ENCODE data around the gene MAP2K2. TPM values are rescaled to one million over a fixed set of nuclear protein-coding genes. Genes with fewer than 3 reads are reported as not detected.

MAP2K2 gene
- total and polyA plus RNA-seq, 4 donors, result 40.3 to 72.7 (median 54.1) TPM

- no peak overlapping the region for H3K27ac ChIP-seq (ENCODE audit: low read depth in 1 of 2, low read length in 2 of 2)
- 75% methylated on average over 9 of the region's 9 CpGs for WGBS
- H3K9me3 ChIP-seq (ENCODE audit: control insufficient read depth in 4 of 4, low read length in 3 of 4), result no peaks in the 10 kb centered on the region
- no peak for DNase-seq (ENCODE audit: low spot score)
- no peak overlapping the region for H3K9ac ChIP-seq (ENCODE audit: low read depth in 1 of 2, low read length in 2 of 2)
- H3K4me1 ChIP-seq (ENCODE audit: control insufficient read depth in 4 of 4, insufficient read depth in 4 of 4, low read length in 3 of 4), result peaks cover 4 to 8% (median 7%) of the 10 kb centered on the region in 4 donors
- H3K36me3 ChIP-seq (ENCODE audit: control insufficient read depth in 4 of 4, insufficient read depth in 3 of 4, low read depth in 1 of 4, low read length in 3 of 4), result no peaks in the 10 kb centered on the region
- H3K4me3 ChIP-seq (ENCODE audit: low read depth in 1 of 3, low read length in 3 of 3), result no peak overlapping the region
- H3K27me3 ChIP-seq (ENCODE audit: control insufficient read depth in 4 of 4, insufficient read depth in 4 of 4, low read length in 3 of 4), result no peaks in the 10 kb centered on the region
- no peak for TF ChIP-seq REST (IDR thresholded peaks at IDR 0.05)
These were observed 41.8 kb downstream of the MAP2K2 start for GRCh38 chr19:4082172-4082571.

DNA sequence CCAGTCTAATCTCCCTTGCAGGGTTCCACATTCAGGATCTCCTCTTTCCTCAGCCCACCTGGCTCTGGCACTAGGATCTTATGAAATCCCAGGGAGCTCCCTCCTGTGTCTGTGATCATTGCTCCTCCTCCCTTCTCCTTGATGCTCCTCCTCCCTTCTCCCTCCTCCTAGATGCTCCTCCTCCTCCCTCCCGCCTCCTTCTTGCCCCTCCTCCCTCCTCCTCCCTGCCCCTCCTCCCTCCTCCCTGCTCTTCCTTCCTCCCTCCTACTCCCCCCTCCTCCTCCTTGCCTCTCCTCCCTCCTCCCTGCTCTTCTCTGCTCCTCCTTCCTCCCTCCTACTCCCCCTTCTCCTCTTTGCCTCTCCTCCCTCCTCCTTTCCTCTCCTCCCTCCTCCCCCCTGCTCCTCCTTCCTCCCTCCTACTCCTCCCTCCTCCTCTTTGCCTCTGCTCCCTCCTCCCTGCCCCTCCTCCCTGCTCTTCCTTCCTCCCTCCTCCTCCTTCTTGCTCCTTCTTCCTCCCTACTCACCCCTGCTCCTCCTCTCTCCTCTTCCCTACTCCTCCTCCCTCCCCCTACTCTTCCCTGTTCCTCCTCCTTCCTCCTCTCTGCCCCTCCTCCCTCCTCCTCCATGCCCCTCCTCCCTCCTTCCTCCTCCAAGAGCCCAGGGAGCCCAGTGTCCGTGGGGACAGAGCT is 42.3 kb downstream of the MAP2K2 start:
- H3K9ac ChIP-seq (ENCODE audit: low read depth in 1 of 2, low read length in 2 of 2), result no peak overlapping the region
- 56% methylated on average over 2 of the region's 2 CpGs for WGBS

GRCh38 chr19:4080473-4080872 is 43.4 kb downstream of the MAP2K2 start:
- H3K9ac ChIP-seq (ENCODE audit: low read depth in 1 of 2, low read length in 2 of 2), result no peak overlapping the region
- WGBS, result 94% methylated on average over 6 of the region's 6 CpGs
- no peaks in the 10 kb centered on the region for H3K9me3 ChIP-seq (ENCODE audit: control insufficient read depth in 4 of 4, low read length in 3 of 4)
- H3K4me3 ChIP-seq (ENCODE audit: low read depth in 1 of 3, low read length in 3 of 3), result no peak overlapping the region
- H3K27ac ChIP-seq (ENCODE audit: low read depth in 1 of 2, low read length in 2 of 2), result no peak overlapping the region
- TF ChIP-seq REST (IDR thresholded peaks at IDR 0.05), result no peak
- TF ChIP-seq FOXA1 (IDR thresholded peaks at IDR 0.05), result no peak
- no peak for TF ChIP-seq RXRA (IDR thresholded peaks at IDR 0.05)
- no peak for TF ChIP-seq YY1 (IDR thresholded peaks at IDR 0.05)
- no peak for TF ChIP-seq FOXA2 (IDR thresholded peaks at IDR 0.05)
- TF ChIP-seq TAF1 (conservative IDR thresholded peaks at IDR 0.05), result no peak
- no peak for TF ChIP-seq CTCF (IDR thresholded peaks at IDR 0.05; ENCODE audit: low read depth, low read length, missing input control)
- no peak for TF ChIP-seq EGR1 (IDR thresholded peaks at IDR 0.05; ENCODE audit: low read depth in 2 of 2)
- TF ChIP-seq, protein P1, sequence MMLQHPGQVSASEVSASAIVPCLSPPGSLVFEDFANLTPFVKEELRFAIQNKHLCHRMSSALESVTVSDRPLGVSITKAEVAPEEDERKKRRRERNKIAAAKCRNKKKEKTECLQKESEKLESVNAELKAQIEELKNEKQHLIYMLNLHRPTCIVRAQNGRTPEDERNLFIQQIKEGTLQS (IDR thresholded peaks at IDR 0.05), result no peak
- TF ChIP-seq GABPA (IDR thresholded peaks at IDR 0.05 in 1 of 2, conservative IDR thresholded peaks at IDR 0.05 in 1 of 2), result no peak
- no peak for TF ChIP-seq HNF4A (conservative IDR thresholded peaks at IDR 0.05)
- TF ChIP-seq SP1 (IDR thresholded peaks at IDR 0.05), result no peak
- no peak for TF ChIP-seq HNF4G (IDR thresholded peaks at IDR 0.05)
- TF ChIP-seq JUND (IDR thresholded peaks at IDR 0.05), result no peak
- TF ChIP-seq RAD21 (IDR thresholded peaks at IDR 0.05), result no peak
- no peak for TF ChIP-seq MAX (IDR thresholded peaks at IDR 0.05)
- H3K27me3 ChIP-seq (ENCODE audit: control insufficient read depth in 4 of 4, insufficient read depth in 4 of 4, low read length in 3 of 4), result no peaks in the 10 kb centered on the region
- H3K36me3 ChIP-seq (ENCODE audit: control insufficient read depth in 4 of 4, insufficient read depth in 3 of 4, low read depth in 1 of 4, low read length in 3 of 4), result no peaks in the 10 kb centered on the region
- no peak for DNase-seq (ENCODE audit: low spot score)
- H3K4me1 ChIP-seq (ENCODE audit: control insufficient read depth in 4 of 4, insufficient read depth in 4 of 4, low read length in 3 of 4), result peaks cover 7 to 13% (median 11%) of the 10 kb centered on the region in 4 donors

More for the DNA sequence above, 42.3 kb downstream of the MAP2K2 start:
- no peaks in the 10 kb centered on the region for H3K36me3 ChIP-seq (ENCODE audit: control insufficient read depth in 4 of 4, insufficient read depth in 3 of 4, low read depth in 1 of 4, low read length in 3 of 4)
- no peak for DNase-seq (ENCODE audit: low spot score)
- no peaks in the 10 kb centered on the region for H3K27me3 ChIP-seq (ENCODE audit: control insufficient read depth in 4 of 4, insufficient read depth in 4 of 4, low read length in 3 of 4)
- no peak overlapping the region for H3K27ac ChIP-seq (ENCODE audit: low read depth in 1 of 2, low read length in 2 of 2)
- no peak for TF ChIP-seq HNF4A (conservative IDR thresholded peaks at IDR 0.05)
- no peak overlapping the region for H3K4me3 ChIP-seq (ENCODE audit: low read depth in 1 of 3, low read length in 3 of 3)
- H3K4me1 ChIP-seq (ENCODE audit: control insufficient read depth in 4 of 4, insufficient read depth in 4 of 4, low read length in 3 of 4), result peaks cover 7 to 13% (median 11%) of the 10 kb centered on the region in 4 donors
- no peaks in the 10 kb centered on the region for H3K9me3 ChIP-seq (ENCODE audit: control insufficient read depth in 4 of 4, low read length in 3 of 4)

All from liver (tissue), 9 donors.